Adrenal gland (tissue), 5 donors: ENCODE measurements around the gene HIP1.

Experiments
- POLR2A ChIP-seq, 2 donors: fragments of 450-650 bp; IDR thresholded peaks; one replicate each; pipeline ENCODE4 v1.6.1; 2017; ENCODE audit warnings: antibody characterized with exemption in 2 of 2, mild to moderate bottlenecking in 2 of 2, moderate library complexity in 1 of 2
- TF ChIP-seq, protein P1 (sequence below), 6 experiments: fragments of 450-650 bp in 4 of 6; fragments of 200-600 bp in 2 of 6; sonication (generic) in 1 of 6; IDR thresholded peaks; 1 replicate in 5 of 6; 2 replicates in 1 of 6; pipeline versions ENCODE4 v1.5.1 to v1.8.0; 2016 to 2021; ENCODE audit warnings: antibody characterized with exemption in 6 of 6, mild to moderate bottlenecking in 2 of 6, moderate library complexity in 1 of 6
- donor health status: DM: no; HTN: no; CAD: no.

GRCh38 chr7:75689246-75690099 is 49.3 kb downstream of the HIP1 start:
- TF ChIP-seq, protein P1, sequence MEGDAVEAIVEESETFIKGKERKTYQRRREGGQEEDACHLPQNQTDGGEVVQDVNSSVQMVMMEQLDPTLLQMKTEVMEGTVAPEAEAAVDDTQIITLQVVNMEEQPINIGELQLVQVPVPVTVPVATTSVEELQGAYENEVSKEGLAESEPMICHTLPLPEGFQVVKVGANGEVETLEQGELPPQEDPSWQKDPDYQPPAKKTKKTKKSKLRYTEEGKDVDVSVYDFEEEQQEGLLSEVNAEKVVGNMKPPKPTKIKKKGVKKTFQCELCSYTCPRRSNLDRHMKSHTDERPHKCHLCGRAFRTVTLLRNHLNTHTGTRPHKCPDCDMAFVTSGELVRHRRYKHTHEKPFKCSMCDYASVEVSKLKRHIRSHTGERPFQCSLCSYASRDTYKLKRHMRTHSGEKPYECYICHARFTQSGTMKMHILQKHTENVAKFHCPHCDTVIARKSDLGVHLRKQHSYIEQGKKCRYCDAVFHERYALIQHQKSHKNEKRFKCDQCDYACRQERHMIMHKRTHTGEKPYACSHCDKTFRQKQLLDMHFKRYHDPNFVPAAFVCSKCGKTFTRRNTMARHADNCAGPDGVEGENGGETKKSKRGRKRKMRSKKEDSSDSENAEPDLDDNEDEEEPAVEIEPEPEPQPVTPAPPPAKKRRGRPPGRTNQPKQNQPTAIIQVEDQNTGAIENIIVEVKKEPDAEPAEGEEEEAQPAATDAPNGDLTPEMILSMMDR (IDR thresholded peaks at IDR 0.05), result no peak
- TF ChIP-seq POLR2A (IDR thresholded peaks at IDR 0.05), result no peak
